AG09319 (cell line): ENCODE results near the gene MYOCD.

Source experiments
- DNase-seq: peaks from one replicate; pipeline ENCODE4 v3.0.0-alpha.2; 2010; ENCODE audit warnings: low read depth; ENCODE audit errors: extremely low read depth
- CTCF ChIP-seq: IDR thresholded peaks from 2 replicates; pipeline ENCODE4 v1.5.1; 2011; ENCODE audit warnings: low read depth, mild to moderate bottlenecking, inconsistent platforms, low read length, moderate library complexity

Gene MYOCD

GRCh38 chr17:12680407-12680897 is 14.8 kb downstream of the MYOCD start:
- DNase-seq, result no peak

GRCh38 chr17:12680993-12681392 is 15.3 kb downstream of the MYOCD start:
- DNase-seq, result no peak
- TF ChIP-seq CTCF, result no peak

More at GRCh38 chr17:12680407-12680897, 14.8 kb downstream of the MYOCD start:
- no peak for TF ChIP-seq CTCF

GRCh38 chr17:12683299-12683698 is 17.6 kb downstream of the MYOCD start:
- no peak for TF ChIP-seq CTCF
- no peak for DNase-seq

GRCh38 chr17:12686486-12686885 is 20.8 kb downstream of the MYOCD start:
- DNase-seq, result no peak
- no peak for TF ChIP-seq CTCF

- DNase-seq, result no peak
- no peak for TF ChIP-seq CTCF
These were observed 22.7 kb downstream of the MYOCD start for GRCh38 chr17:12688382-12688781.

- no peak for TF ChIP-seq CTCF
- peak; percentile 22 for DNase-seq
These were observed 25.5 kb downstream of the MYOCD start for GRCh38 chr17:12691173-12691572.

- no peak for DNase-seq
- no peak for TF ChIP-seq CTCF
These were observed 27.9 kb downstream of the MYOCD start for GRCh38 chr17:12693640-12694039.
